Caco-2 (cell line): ENCODE results near the gene AGXT2. TPM values are rescaled to one million over a fixed set of nuclear protein-coding genes. Genes with fewer than 3 reads are reported as not detected.

Experiments used
- BruUV-seq: library from RNA; stranded (reverse); fragments of 400-500 nt; replicated peaks from 2 replicates; lab custom pipeline; 2021; lab: Mats Ljungman, UMichigan
- CTCF ChIA-PET: fragments of 300-600 bp; sonication (Branson Sonifier 250); formaldehyde crosslinking; loops from one replicate; lab custom pipeline; 2022; ENCODE audit warnings: antibody characterized with exemption; lab: Charles Lee
- POLR2A ChIA-PET: fragments of 300-600 bp; sonication (Branson Sonifier 250); formaldehyde crosslinking; loops from one replicate; lab custom pipeline; 2022; ENCODE audit warnings: antibody characterized with exemption; lab: Charles Lee
- DNase-seq, 2 experiments: peaks; one replicate each; pipeline versions ENCODE4 v3.0.0 to v3.0.0-alpha.2; 2020 to 2022
- H3K27me3 ChIP-seq: replicated peaks from 2 replicates; pipeline ENCODE4 v1.6.0; 2011; ENCODE audit warnings: low read length; ENCODE audit not compliant: control insufficient read depth, insufficient read depth
- H3K36me3 ChIP-seq: 2 replicates; pipeline ENCODE4 v1.5.1; 2011; ENCODE audit warnings: low read length; ENCODE audit not compliant: control insufficient read depth, insufficient read depth
- H3K4me1 ChIP-seq: fragments of 250-450 bp; sonication (Bioruptor Pico); 2 replicates; pipeline ENCODE4 v1.5.1; 2020; ENCODE audit warnings: mild to moderate bottlenecking
- H3K4me3 ChIP-seq: 2 replicates; pipeline ENCODE4 v1.5.1; 2011; ENCODE audit warnings: low read depth, mild to moderate bottlenecking, control low read depth, low read length
- H3K9me3 ChIP-seq: fragments of 250-450 bp; sonication (Bioruptor Pico); 2 replicates; pipeline ENCODE4 v1.5.1; 2020; ENCODE audit warnings: mild to moderate bottlenecking, moderate library complexity
- H3K27ac Mint-ChIP-seq: one replicate; pipeline ENCODE4 v1.8.0; 2022; ENCODE audit warnings: mixed read lengths; ENCODE audit not compliant: unreplicated experiment
- H3K27me3 Mint-ChIP-seq: one replicate; pipeline ENCODE4 v1.8.0; 2022; ENCODE audit warnings: mixed read lengths; ENCODE audit not compliant: insufficient read depth, unreplicated experiment
- H3K36me3 Mint-ChIP-seq: one replicate; pipeline ENCODE4 v1.8.0; 2022; ENCODE audit warnings: mild to moderate bottlenecking, mixed read lengths; ENCODE audit not compliant: insufficient read depth, unreplicated experiment
- H3K4me1 Mint-ChIP-seq: one replicate; pipeline ENCODE4 v1.8.0; 2022; ENCODE audit warnings: low read depth, mixed read lengths; ENCODE audit not compliant: unreplicated experiment
- H3K4me3 Mint-ChIP-seq: one replicate; pipeline ENCODE4 v1.8.0; 2022; ENCODE audit warnings: mild to moderate bottlenecking, moderate library complexity, mixed read lengths; ENCODE audit not compliant: unreplicated experiment
- H3K9me3 Mint-ChIP-seq: one replicate; pipeline ENCODE4 v1.8.0; 2022; ENCODE audit warnings: mixed read lengths; ENCODE audit not compliant: unreplicated experiment
- CTCF ChIP-seq, 2 experiments: fragments of 200-600 bp in 1 of 2; IDR thresholded peaks; 1 replicate in 1 of 2; 2 replicates in 1 of 2; pipeline versions ENCODE4 v1.5.1 to v1.8.0; 2011 to 2022; ENCODE audit warnings: antibody characterized with exemption in 1 of 2, control low read depth in 1 of 2, inconsistent platforms in 1 of 2, low read depth in 1 of 2, low read length in 1 of 2, mild to moderate bottlenecking in 1 of 2, moderate library complexity in 1 of 2; ENCODE audit not compliant: insufficient read depth in 1 of 2, severe bottlenecking in 1 of 2, unreplicated experiment in 1 of 2
- intact Hi-C: fragments of 100-400 bp; cut with micrococcal nuclease; formaldehyde crosslinking; loops from one replicate; pipeline ENCODE4 v1.10.0; 2022; ENCODE audit not compliant: unreplicated experiment
- total RNA-seq: library from RNA; stranded (reverse); gene quantifications from 2 replicates; pipeline ENCODE4 v1.2.3, GENCODE V29; 2022

AGXT2 gene
- total RNA-seq, 1 experiment from 2014 or later, result not detected

- no peak overlapping the region for H3K27ac Mint-ChIP-seq
- H3K36me3 ChIP-seq, result no peaks in the 10 kb centered on the region
- no TSS peak for BruUV-seq
- H3K4me3 ChIP-seq, result no peak overlapping the region
- no peak for DNase-seq
- H3K4me3 Mint-ChIP-seq, result no peak overlapping the region
- no peak for TF ChIP-seq CTCF (IDR thresholded peaks at IDR 0.05; ENCODE audit: insufficient read depth in 1 of 2, low read depth in 1 of 2, low read length in 1 of 2, severe bottlenecking in 1 of 2, unreplicated experiment in 1 of 2)
- no peaks in the 10 kb centered on the region for H3K4me1 Mint-ChIP-seq
- H3K27me3 Mint-ChIP-seq, result no peaks in the 10 kb centered on the region
- intact Hi-C loops, result loop anchor here (2.0 kb wide), 2 partner anchors 68 to 516 kb away; no protein-coding TSS in a partner anchor
- no peaks in the 10 kb centered on the region for H3K27me3 ChIP-seq
- ChIA-PET CTCF (interaction anchor here (3.2 kb wide), 1 partner anchor 45 kb away, joined by 38 read pairs; no protein-coding TSS in a partner anchor), POLR2A (no interaction called here)
- H3K9me3 ChIP-seq, result no peaks in the 10 kb centered on the region
- no peaks in the 10 kb centered on the region for H3K36me3 Mint-ChIP-seq
- no peaks in the 10 kb centered on the region for H3K4me1 ChIP-seq
- H3K9me3 Mint-ChIP-seq, result no peaks in the 10 kb centered on the region
Observed at GRCh38 chr5:35002459-35002858, 45.3 kb downstream of the AGXT2 start.

DNA sequence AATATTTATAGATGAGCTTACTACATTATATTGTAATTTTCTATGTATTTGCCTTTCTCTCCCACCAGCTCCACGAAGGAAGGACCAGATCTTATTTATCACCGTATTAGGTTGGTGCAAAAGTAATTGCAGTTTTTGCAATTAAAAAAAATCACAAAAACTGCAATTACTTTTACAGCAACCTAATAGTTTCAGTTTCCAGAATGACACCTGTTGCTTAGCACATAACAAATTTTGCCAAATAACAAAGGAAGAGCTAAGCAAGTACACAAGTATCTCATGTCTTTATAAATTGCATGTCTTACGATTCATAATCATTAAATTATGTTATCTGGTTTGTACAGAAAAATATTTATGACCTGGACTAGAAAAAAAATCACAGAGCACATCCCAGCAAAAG lies 45.9 kb downstream of the AGXT2 start:
- intact Hi-C loops, result loop anchor here (2.0 kb wide), 2 partner anchors 67 to 515 kb away; no protein-coding TSS in a partner anchor
- no TSS peak for BruUV-seq
- H3K9me3 ChIP-seq, result no peaks in the 10 kb centered on the region
- Mint-ChIP-seq H3K27ac (no peak overlapping the region), H3K9me3 (no peaks in the 10 kb centered on the region), H3K4me3 (no peak overlapping the region), H3K4me1 (no peaks in the 10 kb centered on the region), H3K27me3 (no peaks in the 10 kb centered on the region), H3K36me3 (no peaks in the 10 kb centered on the region)
- H3K27me3 ChIP-seq, result no peaks in the 10 kb centered on the region
- no peak for TF ChIP-seq CTCF (IDR thresholded peaks at IDR 0.05; ENCODE audit: insufficient read depth in 1 of 2, low read depth in 1 of 2, low read length in 1 of 2, severe bottlenecking in 1 of 2, unreplicated experiment in 1 of 2)
- POLR2A ChIA-PET, result no interaction called here
- H3K4me3 ChIP-seq, result no peak overlapping the region
- CTCF ChIA-PET, result interaction anchor here (3.2 kb wide), 1 partner anchor 44 kb away, joined by 38 read pairs; no protein-coding TSS in a partner anchor
- H3K4me1 ChIP-seq, result no peaks in the 10 kb centered on the region
- no peak for DNase-seq
- no peaks in the 10 kb centered on the region for H3K36me3 ChIP-seq

DNA sequence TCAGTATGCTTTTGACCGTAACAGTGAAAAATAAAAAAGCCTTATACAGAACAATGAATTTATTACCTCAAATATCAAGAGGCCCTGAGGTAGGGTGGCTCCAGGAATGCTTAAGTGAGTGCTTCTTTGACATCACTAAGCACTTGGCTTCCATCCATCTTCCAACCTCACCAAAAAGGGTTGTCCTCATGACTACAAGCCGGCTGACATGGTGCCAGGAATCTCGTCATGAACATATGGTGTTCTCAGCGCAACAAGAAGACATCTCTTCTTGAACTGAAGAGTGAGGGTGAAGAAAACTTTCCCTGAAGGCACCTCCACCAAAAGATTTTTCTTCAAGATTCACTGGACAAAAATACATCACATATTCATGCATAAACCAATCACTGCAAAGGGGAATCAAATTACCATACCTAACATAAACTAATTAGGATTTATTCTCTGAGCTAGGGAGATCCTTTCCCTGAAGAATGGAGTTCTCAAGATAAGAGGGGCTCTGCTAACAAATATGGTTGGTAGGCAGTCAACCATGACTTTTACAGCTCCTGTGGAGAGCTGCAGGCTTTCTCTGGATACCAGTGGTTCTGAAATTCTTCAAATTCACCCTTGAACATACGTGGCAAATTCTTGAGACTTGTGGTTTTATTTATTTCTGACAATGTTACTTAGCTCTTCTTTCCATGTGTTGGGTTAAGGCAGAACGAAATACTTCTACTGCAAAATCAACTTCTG lies 49.5 kb downstream of the AGXT2 start:
- H3K9me3 ChIP-seq, result peaks cover 6% of the 10 kb centered on the region
- Mint-ChIP-seq H3K27me3 (no peaks in the 10 kb centered on the region), H3K9me3 (peaks cover 24% of the 10 kb centered on the region), H3K36me3 (peaks cover 7% of the 10 kb centered on the region), H3K4me1 (peaks cover 13% of the 10 kb centered on the region), H3K27ac (no peak overlapping the region), H3K4me3 (no peak overlapping the region)
- no peak for TF ChIP-seq CTCF (IDR thresholded peaks at IDR 0.05; ENCODE audit: insufficient read depth in 1 of 2, low read depth in 1 of 2, low read length in 1 of 2, severe bottlenecking in 1 of 2, unreplicated experiment in 1 of 2)
- peaks cover 9% of the 10 kb centered on the region for H3K4me1 ChIP-seq
- H3K27me3 ChIP-seq, result no peaks in the 10 kb centered on the region
- no TSS peak for BruUV-seq
- ChIA-PET POLR2A (no interaction called here), CTCF (no interaction called here)
- intact Hi-C loops, result no loop called here
- H3K4me3 ChIP-seq, result no peak overlapping the region
- DNase-seq, result no peak
- H3K36me3 ChIP-seq, result no peaks in the 10 kb centered on the region
